HepG2 (cell line): ENCODE results near the gene ARHGAP22. TPM values are rescaled to one million over a fixed set of nuclear protein-coding genes. Genes with fewer than 3 reads are reported as not detected.

Source experiments
- ATAC-seq: fragments of 200-7000 bp; cut with Tn5 transposase; 3 replicates; pipeline ENCODE4 v1.9.1; 2020; ENCODE audit warnings: mild to moderate bottlenecking, moderate library complexity
- BruUV-seq: library from RNA; stranded (reverse); fragments of 400-500 nt; replicated peaks from 2 replicates; lab custom pipeline; 2021; lab: Mats Ljungman, UMichigan
- CTCF ChIA-PET: fragments of 300-600 bp; formaldehyde crosslinking; extraction: SDS; loops from one replicate; lab custom pipeline; 2021; ENCODE audit warnings: low total read pairs, inconsistent platforms, low intra/inter-chr PET ratio; lab: Yijun Ruan, JAX
- POLR2A ChIA-PET: fragments of 350-600 bp; sonication (Branson Sonifier 250); formaldehyde crosslinking; loops from one replicate; lab custom pipeline; 2020; ENCODE audit warnings: antibody characterized with exemption, inconsistent platforms; lab: Yijun Ruan, JAX
- DNase-seq: peaks from one replicate; pipeline ENCODE4 v3.0.0-alpha.2; 2015; ENCODE audit warnings: low spot score
- FAIRE-seq: peaks from 3 replicates; lab custom pipeline; 2011; peaks lifted over from hg19 to GRCh38; lab: Jason Lieb, UNC
- H2AFZ ChIP-seq: one replicate; pipeline ENCODE4 v1.6.1; 2011; ENCODE audit warnings: low read length, inconsistent platforms
- H3K27ac ChIP-seq: fragments of 300-600 bp; 3 replicates; pipeline ENCODE4 v1.8.0; 2011; ENCODE audit warnings: mixed run types, mild to moderate bottlenecking, mixed read lengths, low read length, inconsistent platforms; ENCODE audit not compliant: insufficient read depth; ENCODE audit errors: extremely low read length
- H3K27me3 ChIP-seq, 2 experiments: fragments of 200-600 bp in 1 of 2; 2 replicates in 1 of 2; 3 replicates in 1 of 2; pipeline versions ENCODE4 v1.6.0 to v1.8.0; 2011; ENCODE audit warnings: low read length in 2 of 2, mild to moderate bottlenecking in 2 of 2, moderate library complexity in 2 of 2, inconsistent platforms in 1 of 2; ENCODE audit not compliant: insufficient read depth in 2 of 2, control insufficient read depth in 1 of 2
- H3K36me3 ChIP-seq, 2 experiments: fragments of 200-600 bp in 1 of 2; replicated peaks in 1 of 2; 2 replicates in 1 of 2; 3 replicates in 1 of 2; pipeline versions ENCODE4 v1.5.1 to v1.8.0; 2011; ENCODE audit warnings: low read length in 2 of 2, inconsistent platforms in 1 of 2; ENCODE audit not compliant: insufficient read depth in 2 of 2, control insufficient read depth in 1 of 2
- H3K4me1 ChIP-seq: 2 replicates; pipeline ENCODE4 v1.5.1; 2012; ENCODE audit warnings: low read length, inconsistent platforms; ENCODE audit not compliant: insufficient read depth
- H3K4me2 ChIP-seq: 2 replicates; pipeline ENCODE4 v1.6.0; 2011; ENCODE audit warnings: low read depth, low read length, inconsistent platforms
- H3K4me3 ChIP-seq, 3 experiments: fragments of 200-600 bp in 1 of 3; sonication (generic), shearing (Covaris generic) in 1 of 3; replicated peaks in 1 of 3; 2 replicates each; pipeline ENCODE4 v1.5.1; 2011 to 2016; ENCODE audit warnings: low read length in 3 of 3, inconsistent platforms in 2 of 3, low read depth in 2 of 3, mild to moderate bottlenecking in 2 of 3, control low read depth in 1 of 3, mixed read lengths in 1 of 3; ENCODE audit not compliant: insufficient read depth in 1 of 3
- H3K79me2 ChIP-seq: one replicate; pipeline ENCODE4 v1.6.1; 2011; ENCODE audit warnings: low read length, inconsistent platforms; ENCODE audit not compliant: insufficient read depth
- H3K9ac ChIP-seq: 2 replicates; pipeline ENCODE4 v1.6.0; 2011; ENCODE audit warnings: mild to moderate bottlenecking, low read depth, low read length, inconsistent platforms; ENCODE audit not compliant: insufficient read depth
- H3K9me3 ChIP-seq: 2 replicates; pipeline ENCODE4 v1.5.1; 2012; ENCODE audit warnings: mild to moderate bottlenecking, low read length
- H4K20me1 ChIP-seq: 2 replicates; pipeline ENCODE4 v1.6.0; 2011; ENCODE audit warnings: inconsistent platforms, mild to moderate bottlenecking, low read length, moderate library complexity; ENCODE audit not compliant: insufficient read depth
- SP4 ChIP-seq: sonication (generic); formaldehyde crosslinking; IDR thresholded peaks from 2 replicates; pipeline ENCODE4 v1.8.1; 2023; ENCODE audit warnings: mild to moderate bottlenecking, missing genetic modification reagents
- SRSF4 ChIP-seq: fragments of 200-400 bp; formaldehyde crosslinking; IDR thresholded peaks from one replicate; pipeline ENCODE4 v1.6.1; 2018; ENCODE audit warnings: mild to moderate bottlenecking, low read depth, low read length, moderate library complexity; ENCODE audit not compliant: poor library complexity, severe bottlenecking
- TCF7L2 ChIP-seq: IDR thresholded peaks from 2 replicates; pipeline ENCODE4 v1.6.1; 2011; ENCODE audit warnings: mild to moderate bottlenecking, low read depth, low read length, moderate library complexity
- XRCC5 ChIP-seq: fragments of 200-400 bp; formaldehyde crosslinking; optimal IDR thresholded peaks from 2 replicates; pipeline ENCODE3; 2017; ENCODE audit warnings: mild to moderate bottlenecking, low read length
- ZC3H13 ChIP-seq: sonication (generic); formaldehyde crosslinking; IDR thresholded peaks from 2 replicates; pipeline ENCODE4 v1.8.1; 2023; ENCODE audit warnings: mild to moderate bottlenecking, missing genetic modification reagents, moderate library complexity
- ZNF569 ChIP-seq: sonication (generic); formaldehyde crosslinking; IDR thresholded peaks from 2 replicates; pipeline ENCODE4 v1.5.0; 2020; ENCODE audit warnings: mild to moderate bottlenecking, missing genetic modification reagents, moderate library complexity, borderline replicate concordance
- ZNF607 ChIP-seq: sonication (generic); formaldehyde crosslinking; IDR thresholded peaks from 2 replicates; pipeline ENCODE4 v1.5.1; 2020; ENCODE audit warnings: missing genetic modification reagents, mild to moderate bottlenecking, borderline replicate concordance
- WGBS: methylation state at CpG from one replicate; pipeline ENCODE4 v1.1.6; 2017; ENCODE audit warnings: low lambda C conversion rate; 5-methylcytosine and 5-hydroxymethylcytosine counted together
- in situ Hi-C: cut with HindIII; loops from 2 replicates; pipeline ENCODE4 v1.10.0; 2017; ENCODE audit warnings: low pct_unique_long_range_greater_than_20kb; ENCODE audit not compliant: extremely low pct_ligation_motif_present
- intact Hi-C: fragments of 100-400 bp; cut with micrococcal nuclease; formaldehyde crosslinking; loops from one replicate; pipeline ENCODE4 v1.10.0; 2022; ENCODE audit not compliant: unreplicated experiment
- polyA plus RNA-seq, 8 experiments: library from polyadenylated mRNA; depleted of rRNA in 3 of 8; stranded (reverse) in 7 of 8; unstranded in 1 of 8; fragments of >200 nt; fragmentation: Illumina TruSeq in 4 of 8; extraction: Trizol in 4 of 8; gene quantifications; 2 replicates each; pipeline versions ENCODE4 v1.2.1 to v1.2.3, GENCODE V29; 2011 to 2016; ENCODE audit warnings: low read depth in 4 of 8, missing spikeins in 1 of 8, mixed read lengths in 1 of 8; ENCODE audit not compliant: insufficient read depth in 1 of 8
- total RNA-seq, 5 experiments: library from RNA; depleted of rRNA; stranded (reverse); fragments of >200 nt; fragmentation: Illumina TruSeq; extraction: Trizol; gene quantifications; 2 replicates each; pipeline ENCODE4 v1.2.3, GENCODE V29; 2016; ENCODE audit warnings: low read depth in 1 of 5
- TF ChIP-seq, protein P1 (sequence below): sonication (generic); formaldehyde crosslinking; IDR thresholded peaks from 2 replicates; pipeline ENCODE4 v1.5.0; 2020; ENCODE audit warnings: missing genetic modification reagents
- TF ChIP-seq, protein P2 (sequence below): sonication (generic); formaldehyde crosslinking; IDR thresholded peaks from 2 replicates; pipeline ENCODE4 v1.4.0; 2020; ENCODE audit warnings: mild to moderate bottlenecking, missing genetic modification reagents
- TF ChIP-seq, protein P3 (sequence below): sonication (generic); formaldehyde crosslinking; IDR thresholded peaks from 2 replicates; pipeline ENCODE4 v1.8.0; 2022; ENCODE audit warnings: missing genetic modification reagents, low read depth, mild to moderate bottlenecking, borderline replicate concordance
- TF ChIP-seq, protein P4 (sequence below): sonication (generic); formaldehyde crosslinking; IDR thresholded peaks from 2 replicates; pipeline ENCODE4 v1.5.0; 2020; ENCODE audit warnings: missing genetic modification reagents, mild to moderate bottlenecking, borderline replicate concordance
- TF ChIP-seq, protein P5 (sequence below): sonication (generic); formaldehyde crosslinking; conservative IDR thresholded peaks from 2 replicates; pipeline ENCODE4 v1.8.0; 2022; ENCODE audit warnings: low read depth, missing genetic modification reagents

The ARHGAP22 gene
- total and polyA plus RNA-seq, 2 of the 13 experiments (the other 11 are each of a cell fraction or from before 2014, with no cell fraction given), result 0.08 to 0.38 TPM

DNA sequence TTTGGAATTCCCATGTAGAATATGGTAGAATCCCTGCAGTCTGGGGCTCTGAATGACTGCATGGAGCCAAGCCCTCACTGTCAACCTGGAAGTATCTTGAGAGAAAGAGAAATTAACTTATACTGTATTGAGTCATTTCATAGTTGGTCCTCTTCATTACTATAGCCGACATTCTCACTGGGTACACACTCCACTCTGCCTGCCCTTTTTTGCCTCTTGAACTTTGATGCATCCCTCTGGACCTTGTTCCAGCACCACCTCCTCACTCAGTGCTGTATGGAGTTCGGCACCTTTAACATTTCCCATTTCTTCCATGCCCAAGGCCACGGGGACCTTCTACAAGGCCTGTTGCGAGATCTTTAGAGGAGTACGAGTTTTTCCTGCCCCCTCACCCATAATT lies 4.6 kb upstream of the ARHGAP22 start:
- H3K9ac ChIP-seq, result no peak overlapping the region
- H3K36me3 ChIP-seq, result no peaks in the 10 kb centered on the region
- in situ Hi-C loops, result no loop called here
- ChIA-PET POLR2A (no interaction called here), CTCF (no interaction called here)
- H3K4me1 ChIP-seq, result no peaks in the 10 kb centered on the region
- no peak overlapping the region for H3K27ac ChIP-seq
- 4% methylated on average over 5 of the region's 5 CpGs for WGBS
- ATAC-seq (no peak), DNase-seq (no peak), FAIRE-seq (no peak)
- no peaks in the 10 kb centered on the region for H3K79me2 ChIP-seq
- no peak overlapping the region for H3K4me2 ChIP-seq
- no peak overlapping the region for H3K4me3 ChIP-seq
- H4K20me1 ChIP-seq, result no peaks in the 10 kb centered on the region
- no TSS peak for BruUV-seq
- H2AFZ ChIP-seq, result no peak overlapping the region
- peaks cover 0 to 10% of the 10 kb centered on the region in 2 experiments; a peak in 1 of 5 replicates for H3K27me3 ChIP-seq
- intact Hi-C loops, result no loop called here
- no peaks in the 10 kb centered on the region for H3K9me3 ChIP-seq
- no peak for TF ChIP-seq TCF7L2
- no peak for TF ChIP-seq XRCC5
- TF ChIP-seq, protein P1, sequence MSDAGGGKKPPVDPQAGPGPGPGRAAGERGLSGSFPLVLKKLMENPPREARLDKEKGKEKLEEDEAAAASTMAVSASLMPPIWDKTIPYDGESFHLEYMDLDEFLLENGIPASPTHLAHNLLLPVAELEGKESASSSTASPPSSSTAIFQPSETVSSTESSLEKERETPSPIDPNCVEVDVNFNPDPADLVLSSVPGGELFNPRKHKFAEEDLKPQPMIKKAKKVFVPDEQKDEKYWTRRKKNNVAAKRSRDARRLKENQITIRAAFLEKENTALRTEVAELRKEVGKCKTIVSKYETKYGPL (CRISPR knock-in tag), result no peak
- TF ChIP-seq, protein P2, sequence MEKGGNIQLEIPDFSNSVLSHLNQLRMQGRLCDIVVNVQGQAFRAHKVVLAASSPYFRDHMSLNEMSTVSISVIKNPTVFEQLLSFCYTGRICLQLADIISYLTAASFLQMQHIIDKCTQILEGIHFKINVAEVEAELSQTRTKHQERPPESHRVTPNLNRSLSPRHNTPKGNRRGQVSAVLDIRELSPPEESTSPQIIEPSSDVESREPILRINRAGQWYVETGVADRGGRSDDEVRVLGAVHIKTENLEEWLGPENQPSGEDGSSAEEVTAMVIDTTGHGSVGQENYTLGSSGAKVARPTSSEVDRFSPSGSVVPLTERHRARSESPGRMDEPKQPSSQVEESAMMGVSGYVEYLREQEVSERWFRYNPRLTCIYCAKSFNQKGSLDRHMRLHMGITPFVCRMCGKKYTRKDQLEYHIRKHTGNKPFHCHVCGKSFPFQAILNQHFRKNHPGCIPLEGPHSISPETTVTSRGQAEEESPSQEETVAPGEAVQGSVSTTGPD (CRISPR knock-in tag), result no peak

DNA sequence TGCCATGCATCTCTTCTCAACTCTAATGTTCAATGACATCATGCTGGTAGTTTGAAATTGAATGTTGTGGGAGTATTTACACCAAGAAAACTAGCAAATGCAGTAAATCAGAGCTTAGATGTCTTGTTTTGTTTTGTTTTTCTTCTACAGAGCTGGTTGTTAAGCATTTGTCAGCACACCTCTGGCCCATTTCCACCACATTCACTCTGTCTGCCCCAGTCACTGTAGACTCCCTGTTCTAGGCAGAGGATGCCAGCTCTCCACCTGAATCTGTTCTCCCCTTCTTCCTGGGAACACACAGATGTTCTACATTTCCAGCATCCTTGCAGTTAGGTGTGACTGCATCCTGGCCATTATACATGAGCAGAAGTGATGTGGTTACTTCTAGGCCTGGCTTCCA lies 4.1 kb upstream of the ARHGAP22 start:
- CTCF ChIA-PET, result interaction anchor here (1.0 kb wide), 1 partner anchor 246 kb away, joined by 3 read pairs; no protein-coding TSS in a partner anchor
- H3K27me3 ChIP-seq, result peaks cover 0 to 10% of the 10 kb centered on the region in 2 experiments; a peak in 1 of 5 replicates
- POLR2A ChIA-PET, result no interaction called here
- no peak for ATAC-seq
- H3K4me2 ChIP-seq, result no peak overlapping the region
- H3K36me3 ChIP-seq, result no peaks in the 10 kb centered on the region
- intact Hi-C loops, result no loop called here
- TF ChIP-seq SRSF4 (no peak), ZNF569 (CRISPR knock-in tag) (no peak), ZNF607 (no peak), SP4 (CRISPR knock-in tag) (no peak), ZC3H13 (CRISPR knock-in tag) (no peak)
- TF ChIP-seq, protein P3, sequence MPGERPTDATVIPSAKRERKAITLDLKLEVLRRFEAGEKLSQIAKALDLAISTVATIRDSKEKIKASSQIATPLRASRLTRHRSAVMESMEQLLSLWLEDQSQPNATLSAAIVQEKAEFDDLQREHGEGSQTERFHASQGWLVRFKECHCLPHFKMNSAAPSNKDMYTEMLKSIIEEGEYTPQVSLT (CRISPR knock-in tag), result no peak
- TF ChIP-seq, protein P4, sequence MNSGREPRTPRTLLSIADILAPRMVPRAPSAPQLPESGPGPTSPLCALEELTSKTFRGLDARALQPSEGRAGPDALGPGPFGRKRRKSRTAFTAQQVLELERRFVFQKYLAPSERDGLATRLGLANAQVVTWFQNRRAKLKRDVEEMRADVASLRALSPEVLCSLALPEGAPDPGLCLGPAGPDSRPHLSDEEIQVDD, result no peak
- TF ChIP-seq, protein P5, sequence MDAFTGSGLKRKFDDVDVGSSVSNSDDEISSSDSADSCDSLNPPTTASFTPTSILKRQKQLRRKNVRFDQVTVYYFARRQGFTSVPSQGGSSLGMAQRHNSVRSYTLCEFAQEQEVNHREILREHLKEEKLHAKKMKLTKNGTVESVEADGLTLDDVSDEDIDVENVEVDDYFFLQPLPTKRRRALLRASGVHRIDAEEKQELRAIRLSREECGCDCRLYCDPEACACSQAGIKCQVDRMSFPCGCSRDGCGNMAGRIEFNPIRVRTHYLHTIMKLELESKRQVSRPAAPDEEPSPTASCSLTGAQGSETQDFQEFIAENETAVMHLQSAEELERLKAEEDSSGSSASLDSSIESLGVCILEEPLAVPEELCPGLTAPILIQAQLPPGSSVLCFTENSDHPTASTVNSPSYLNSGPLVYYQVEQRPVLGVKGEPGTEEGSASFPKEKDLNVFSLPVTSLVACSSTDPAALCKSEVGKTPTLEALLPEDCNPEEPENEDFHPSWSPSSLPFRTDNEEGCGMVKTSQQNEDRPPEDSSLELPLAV (CRISPR knock-in tag), result no peak
- BruUV-seq, result no TSS peak
- no peaks in the 10 kb centered on the region for H4K20me1 ChIP-seq
- no peak overlapping the region for H3K27ac ChIP-seq
- no peaks in the 10 kb centered on the region for H3K9me3 ChIP-seq
- no peak overlapping the region for H2AFZ ChIP-seq
- H3K4me1 ChIP-seq, result no peaks in the 10 kb centered on the region
- H3K9ac ChIP-seq, result no peak overlapping the region
- no peak for FAIRE-seq
- DNase-seq, result no peak
- H3K79me2 ChIP-seq, result no peaks in the 10 kb centered on the region
- no peak overlapping the region for H3K4me3 ChIP-seq
- in situ Hi-C loops, result no loop called here
